Duodenal mucosa (tissue), 2 donors: ENCODE results near the gene ZNF722.
A peak's percentile ranks its signal among the peaks of the same experiment; 100 is the strongest.
"Not testable (repeated sequence)": the region's sequence is repeated elsewhere in the genome, so short reads cannot be mapped to it uniquely, and the experiment has no call there.

ENCODE experiments used
- H3K27ac ChIP-seq: one replicate; pipeline ENCODE4 v1.7.0; 2013; ENCODE audit warnings: low read depth, low read length
- H3K27me3 ChIP-seq, 2 donors: one replicate each; pipeline ENCODE4 v1.7.0; 2013; ENCODE audit warnings: low read length in 2 of 2, control low read depth in 1 of 2; ENCODE audit not compliant: insufficient read depth in 2 of 2, control insufficient read depth in 1 of 2
- H3K36me3 ChIP-seq, 2 donors: one replicate each; pipeline ENCODE4 v1.7.0; 2013; ENCODE audit warnings: low read length in 2 of 2, control low read depth in 1 of 2; ENCODE audit not compliant: insufficient read depth in 2 of 2, control insufficient read depth in 1 of 2
- H3K4me1 ChIP-seq, 2 donors: one replicate each; pipeline ENCODE4 v1.7.0; 2013; ENCODE audit warnings: low read length in 2 of 2, control low read depth in 1 of 2; ENCODE audit not compliant: insufficient read depth in 2 of 2, control insufficient read depth in 1 of 2
- H3K4me3 ChIP-seq, 2 donors: one replicate each; pipeline ENCODE4 v1.7.0; 2013; ENCODE audit warnings: low read length in 2 of 2, low read depth in 1 of 2
- H3K9ac ChIP-seq, 2 donors: one replicate each; pipeline ENCODE4 v1.7.0; 2013; ENCODE audit warnings: low read length in 2 of 2, low read depth in 1 of 2
- H3K9me3 ChIP-seq, 2 donors: one replicate each; pipeline ENCODE4 v1.7.0; 2013; ENCODE audit warnings: low read length in 2 of 2, control low read depth in 1 of 2; ENCODE audit not compliant: control insufficient read depth in 1 of 2

ZNF722 gene

DNA sequence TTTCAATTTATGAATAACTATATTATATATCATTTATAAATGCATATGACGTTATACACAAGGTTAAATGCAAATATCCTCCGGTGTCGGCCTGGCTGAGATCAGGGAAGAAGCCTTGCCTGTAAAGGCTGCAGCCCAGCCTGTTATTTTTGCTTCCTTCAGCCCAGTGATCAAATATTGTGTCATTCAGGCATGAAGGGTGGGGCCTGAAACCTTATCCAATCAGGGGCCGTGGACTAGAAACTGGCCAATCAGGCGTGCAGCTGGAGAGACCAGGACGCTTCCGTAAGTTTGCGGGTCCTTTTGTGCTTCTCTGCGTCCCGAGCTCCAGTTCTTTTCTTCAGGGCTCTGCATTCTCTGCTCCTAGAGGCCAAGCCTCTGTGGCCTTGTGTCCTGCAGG, at the start of gene ZNF722:
ZNF722 (plus strand) TSS at position 301 of the 400 bp plus-strand sequence. CDS start 113 bp downstream, outside the sequence.
- H3K9me3 ChIP-seq = peaks cover 15 to 17% of the 10 kb centered on the region in 2 donors

DNA sequence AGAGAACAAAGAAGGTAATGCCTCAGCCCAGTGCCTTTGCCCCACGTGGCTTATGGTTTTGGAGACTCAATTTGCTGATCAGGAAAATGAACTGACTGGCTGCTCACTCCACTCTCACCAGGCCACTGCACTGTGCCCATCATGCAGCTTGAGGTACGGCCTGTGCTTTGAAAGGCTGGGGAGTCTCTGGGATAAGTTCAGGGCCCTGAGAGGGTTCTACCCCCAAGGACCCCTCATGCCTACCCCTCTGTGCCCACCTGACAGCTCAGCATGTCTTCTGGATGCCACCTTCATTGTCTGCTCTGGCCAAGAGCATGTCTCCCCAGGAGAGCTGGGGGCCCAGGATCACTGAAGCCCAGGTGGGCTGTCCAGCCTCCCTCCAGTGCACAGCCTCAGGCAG, 45.5 kb upstream of the ZNF722 start:
- Histone ChIP-seq H3K36me3 (no peaks in the 10 kb centered on the region), H3K4me1 (no peaks in the 10 kb centered on the region), H3K27ac (no peak overlapping the region), H3K9me3 (peaks cover 30 to 32% of the 10 kb centered on the region in 2 donors), H3K9ac (no peak overlapping the region), H3K27me3 (no peaks in the 10 kb centered on the region), H3K4me3 (no peak overlapping the region)

More for the DNA sequence above, at the start of gene ZNF722:
- no peaks in the 10 kb centered on the region for H3K27me3 ChIP-seq
- H3K9ac ChIP-seq = no peak within 1 kb of the TSS
- H3K36me3 ChIP-seq = no peaks in the 10 kb centered on the region
- no peaks in the 10 kb centered on the region for H3K4me1 ChIP-seq
- H3K27ac ChIP-seq = no peak within 1 kb of the TSS
- H3K4me3 ChIP-seq = no peak within 1 kb of the TSS

DNA sequence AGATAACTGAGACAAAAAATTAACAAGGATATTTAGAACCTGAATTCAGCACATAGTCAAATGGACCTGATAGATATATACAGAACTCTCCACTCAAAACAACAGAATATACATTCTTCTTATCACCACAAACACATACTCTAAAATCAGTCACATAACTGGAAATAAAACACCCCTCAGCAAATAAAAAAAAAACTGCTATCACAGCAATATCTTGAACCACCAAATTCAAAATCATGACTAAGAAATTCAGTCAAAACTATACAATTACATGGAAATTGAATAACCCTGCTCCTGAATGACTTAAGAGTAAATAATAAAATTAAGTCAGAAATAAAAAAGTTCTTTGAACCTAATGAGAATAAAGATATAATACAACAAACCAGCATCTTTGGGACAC, 30.0 kb upstream of the ZNF722 start:
- Histone ChIP-seq H3K9ac (no peak overlapping the region), H3K27ac (no peak overlapping the region), H3K9me3 (peaks cover 10 to 20% of the 10 kb centered on the region in 2 donors), H3K4me3 (no peak overlapping the region), H3K27me3 (no peaks in the 10 kb centered on the region), H3K4me1 (no peaks in the 10 kb centered on the region), H3K36me3 (no peaks in the 10 kb centered on the region)

DNA sequence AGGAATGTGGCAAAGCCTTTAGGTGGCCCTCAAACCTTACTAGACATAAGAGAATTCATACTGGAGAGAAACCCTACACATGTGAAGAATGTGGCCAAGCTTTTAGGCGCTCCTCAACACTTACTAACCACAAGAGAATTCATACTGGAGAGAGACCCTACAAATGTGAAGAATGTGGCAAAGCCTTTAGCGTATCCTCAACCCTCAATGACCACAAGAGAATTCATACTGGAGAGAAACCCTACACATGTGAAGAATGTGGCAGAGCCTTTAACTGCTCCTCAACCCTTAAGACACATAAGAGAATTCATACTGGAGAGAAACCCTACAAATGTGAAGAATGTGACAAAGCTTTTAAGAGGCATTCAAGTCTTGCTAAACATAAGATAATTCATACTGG, 16.8 kb downstream of the ZNF722 start:
- not testable (repeated sequence) for H3K27me3 ChIP-seq, H3K9ac ChIP-seq, H3K36me3 ChIP-seq, H3K4me1 ChIP-seq, H3K27ac ChIP-seq, H3K4me3 ChIP-seq
- peaks cover 29 to 30% of the 10 kb centered on the region in 2 donors for H3K9me3 ChIP-seq

DNA sequence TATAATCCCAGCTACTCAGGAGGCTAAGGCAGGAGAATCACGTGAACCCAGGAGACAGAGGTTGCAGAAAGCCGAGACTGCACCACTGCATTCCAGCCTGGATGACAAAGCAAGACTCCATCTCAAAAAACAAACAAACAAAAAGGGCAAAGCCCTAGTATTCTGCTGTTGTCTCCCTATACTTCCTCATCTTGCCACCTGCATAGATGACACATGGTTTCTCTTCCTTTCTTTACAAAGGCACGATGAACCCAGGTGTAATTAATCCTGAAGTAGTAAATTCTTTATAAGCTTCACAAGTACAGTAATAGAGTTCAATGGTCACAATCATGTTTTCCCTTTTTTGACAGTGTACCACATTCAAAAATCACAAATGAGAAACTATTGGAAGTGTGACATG, 36.7 kb downstream of the ZNF722 start:
- Histone ChIP-seq H3K4me1 (no peaks in the 10 kb centered on the region), H3K27ac (no peak overlapping the region), H3K4me3 (no peak overlapping the region), H3K36me3 (no peaks in the 10 kb centered on the region), H3K9ac (no peak overlapping the region), H3K9me3 (peaks cover 30 to 37% of the 10 kb centered on the region in 2 donors), H3K27me3 (no peaks in the 10 kb centered on the region)

DNA sequence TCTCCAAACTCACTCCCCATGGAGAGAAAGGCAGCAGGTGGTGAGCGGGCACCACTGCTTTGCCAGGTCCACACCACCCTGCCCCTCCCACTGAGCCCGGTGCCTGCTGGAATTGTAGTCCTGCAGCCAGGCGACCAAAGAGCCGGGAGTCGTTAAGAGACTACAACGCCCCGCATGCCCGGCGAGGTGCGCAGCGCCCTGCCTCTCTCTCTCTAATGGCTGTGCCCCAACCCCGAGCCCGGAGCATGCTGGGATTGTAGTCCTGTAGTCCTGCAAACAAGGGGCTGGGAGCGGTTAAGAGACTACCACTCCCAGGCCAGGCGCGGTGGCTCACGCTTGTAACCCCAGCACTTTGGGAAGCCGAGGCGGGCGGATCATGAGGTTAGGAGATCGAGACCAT, 38.4 kb downstream of the ZNF722 start:
- Histone ChIP-seq H3K4me3 (no peak overlapping the region), H3K36me3 (no peaks in the 10 kb centered on the region), H3K9ac (no peak overlapping the region), H3K9me3 (peaks cover 20 to 43% of the 10 kb centered on the region in 2 donors), H3K4me1 (no peaks in the 10 kb centered on the region), H3K27ac (no peak overlapping the region), H3K27me3 (no peaks in the 10 kb centered on the region)

DNA sequence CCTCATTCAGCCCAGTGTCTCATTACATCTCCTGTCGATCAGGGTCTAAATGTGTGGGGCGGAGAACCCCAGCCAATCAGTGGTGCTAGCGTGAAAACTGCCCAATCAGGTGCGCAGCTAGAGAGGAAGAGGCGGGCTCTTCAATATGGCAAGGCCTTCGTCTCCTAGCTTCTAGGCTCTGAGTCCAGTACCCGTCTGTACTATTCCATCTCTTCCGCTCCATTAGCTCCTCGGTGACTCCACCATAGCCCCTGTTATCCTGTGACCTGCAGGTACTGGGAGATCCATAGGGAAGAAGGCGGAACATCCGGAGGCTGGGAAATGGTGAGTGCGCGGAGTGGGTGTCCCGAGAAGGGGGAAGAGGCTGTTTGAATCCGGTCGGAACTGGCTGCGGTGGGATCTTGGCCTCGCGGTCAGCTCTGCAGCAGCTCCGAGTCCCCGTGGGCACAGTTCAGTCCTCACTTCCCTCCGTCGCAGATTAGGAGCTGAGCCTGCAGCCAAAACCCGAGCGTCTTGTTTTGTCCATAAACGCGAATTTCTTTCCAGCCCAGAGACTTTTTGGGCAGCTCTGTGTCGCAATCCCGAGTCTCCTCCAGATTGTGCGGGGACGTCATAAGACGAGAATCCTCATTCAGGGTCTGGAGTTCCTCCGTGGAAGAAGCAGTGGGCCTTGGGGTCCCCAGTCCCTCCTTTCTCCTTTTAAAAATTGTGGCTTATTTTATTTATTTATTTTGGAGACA, 46.8 kb downstream of the ZNF722 start, which contains the start of gene ZNF727:
ZNF727 (plus strand) TSS at position 134 of the 740 bp plus-strand sequence; CDS start at position 322, 188 bp downstream.
- H3K4me1 ChIP-seq = no peaks in the 10 kb centered on the region
- H3K4me3 ChIP-seq = peak within 1 kb of the TSS; percentile 52 to 66
- no peaks in the 10 kb centered on the region for H3K27me3 ChIP-seq
- H3K9me3 ChIP-seq = peaks cover 27 to 29% of the 10 kb centered on the region in 2 donors
- peak within 1 kb of the TSS; percentile 66 for H3K27ac ChIP-seq
- peak within 1 kb of the TSS in 1 of 2 donors; percentile 25 for H3K9ac ChIP-seq
- H3K36me3 ChIP-seq = no peaks in the 10 kb centered on the region

DNA sequence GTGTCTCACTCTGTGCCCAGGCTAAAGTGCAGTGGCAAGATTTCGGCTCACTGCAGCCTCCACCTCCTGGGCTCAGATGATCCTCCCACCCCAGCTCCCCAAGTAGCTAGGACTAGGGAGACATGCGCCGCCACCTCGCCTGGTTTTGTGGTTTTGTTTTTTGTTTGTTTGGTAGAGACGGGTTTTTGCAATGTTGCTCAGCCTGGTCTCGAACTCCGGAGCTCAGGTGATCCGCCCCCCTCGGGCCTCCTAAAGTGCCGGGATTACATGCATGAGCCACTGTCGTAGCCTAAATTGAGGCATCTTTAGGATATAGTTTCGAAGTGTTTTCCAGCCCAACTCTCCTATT, 47.4 kb downstream of the ZNF722 start:
- H3K9me3 ChIP-seq = peaks cover 28 to 29% of the 10 kb centered on the region in 2 donors
- no peaks in the 10 kb centered on the region for H3K27me3 ChIP-seq
- H3K4me1 ChIP-seq = no peaks in the 10 kb centered on the region
- H3K4me3 ChIP-seq = peak overlapping the region; percentile 52 to 66
- H3K36me3 ChIP-seq = no peaks in the 10 kb centered on the region
- H3K9ac ChIP-seq = peak overlapping the region in 1 of 2 donors; percentile 25
- H3K27ac ChIP-seq = no peak overlapping the region
